PC-9 (cell line): ENCODE measurements around the gene KDM1B.

Experiments used
- CTCF ChIP-seq: fragments of 200-600 bp; sonication (generic); conservative IDR thresholded peaks from 2 replicates; pipeline ENCODE4 v1.6.1; 2017; ENCODE audit warnings: mixed run types, antibody characterized with exemption, mild to moderate bottlenecking, moderate library complexity
- EZH2 ChIP-seq: fragments of 200-600 bp; sonication (generic); IDR thresholded peaks from 2 replicates; pipeline ENCODE4 v1.8.0; 2017; ENCODE audit warnings: antibody characterized with exemption, low read depth

GRCh38 chr6:18179770-18180356 is 24.6 kb downstream of the KDM1B start:
- TF ChIP-seq CTCF (no peak), EZH2 (no peak)
